Hepatocyte (in vitro differentiated cells): Measurements from ENCODE around the gene COPE. TPM values are rescaled to one million over a fixed set of nuclear protein-coding genes. Genes with fewer than 3 reads are reported as not detected.

Source experiments
- DNase-seq: peaks from one replicate; pipeline ENCODE4 v3.0.0-alpha.2; 2016; ENCODE audit warnings: low spot score
- H2AFZ ChIP-seq: fragments of 200-600 bp; sonication (generic); 2 replicates; pipeline ENCODE4 v1.6.0; 2016; ENCODE audit warnings: antibody characterized with exemption, mild to moderate bottlenecking
- H3K27ac ChIP-seq: fragments of 200-600 bp; sonication (generic); 2 replicates; pipeline ENCODE4 v1.5.1; 2016; ENCODE audit warnings: mild to moderate bottlenecking
- H3K27me3 ChIP-seq: fragments of 200-600 bp; sonication (generic); 2 replicates; pipeline ENCODE4 v1.6.1; 2016
- H3K36me3 ChIP-seq: fragments of 200-600 bp; sonication (generic); replicated peaks from 2 replicates; pipeline ENCODE4 v1.5.1; 2016; ENCODE audit warnings: low read depth; ENCODE audit not compliant: insufficient read depth
- H3K4me1 ChIP-seq: fragments of 200-600 bp; sonication (generic); 2 replicates; pipeline ENCODE4 v1.5.1; 2016; ENCODE audit warnings: mild to moderate bottlenecking, moderate library complexity; ENCODE audit not compliant: insufficient read depth
- H3K4me2 ChIP-seq: fragments of 200-600 bp; sonication (generic); 2 replicates; pipeline ENCODE4 v1.6.0; 2016
- H3K4me3 ChIP-seq: fragments of 200-600 bp; sonication (generic); 2 replicates; pipeline ENCODE4 v1.5.1; 2016; ENCODE audit warnings: mild to moderate bottlenecking
- H3K79me2 ChIP-seq: fragments of 200-600 bp; sonication (generic); 2 replicates; pipeline ENCODE4 v1.6.0; 2017; ENCODE audit warnings: mild to moderate bottlenecking
- H3K9me2 ChIP-seq: fragments of 200-600 bp; sonication (generic); replicated peaks from 2 replicates; pipeline ENCODE4 v1.6.0; 2017; ENCODE audit warnings: mild to moderate bottlenecking; ENCODE audit not compliant: insufficient read depth
- H3K9me3 ChIP-seq: fragments of 200-600 bp; sonication (generic); 2 replicates; pipeline ENCODE4 v1.5.1; 2016; ENCODE audit warnings: low read depth, mild to moderate bottlenecking
- H4K20me1 ChIP-seq: fragments of 200-600 bp; sonication (generic); 2 replicates; pipeline ENCODE4 v1.6.0; 2016; ENCODE audit warnings: mild to moderate bottlenecking; ENCODE audit not compliant: insufficient read depth, poor library complexity, severe bottlenecking
- CTCF ChIP-seq: fragments of 200-600 bp; sonication (generic); IDR thresholded peaks from 2 replicates; pipeline ENCODE4 v1.5.1; 2016; ENCODE audit warnings: antibody characterized with exemption, mild to moderate bottlenecking; ENCODE audit not compliant: poor library complexity
- EZH2 ChIP-seq: fragments of 200-600 bp; sonication (generic); IDR thresholded peaks from 2 replicates; pipeline ENCODE4 v1.6.1; 2016; ENCODE audit warnings: antibody characterized with exemption, mild to moderate bottlenecking, borderline replicate concordance
- EZH2phosphoT487 ChIP-seq: fragments of 200-600 bp; sonication (generic); IDR thresholded peaks from one replicate; pipeline ENCODE4 v1.6.1; 2018; ENCODE audit warnings: antibody characterized with exemption, mild to moderate bottlenecking, low read depth, moderate library complexity; ENCODE audit not compliant: unreplicated experiment, severe bottlenecking
- WGBS: methylation state at CpG from one replicate; pipeline ENCODE4 v1.1.6; 2016; ENCODE audit warnings: low lambda C conversion rate; ENCODE audit errors: missing lambda C conversion rate; 5-methylcytosine and 5-hydroxymethylcytosine counted together
- polyA plus RNA-seq: library from polyadenylated mRNA; unstranded; fragments of >200 nt; fragmentation: Nextera tagmentation; extraction: Ambion mirVana; gene quantifications from 2 replicates; pipeline ENCODE4 v1.2.1, GENCODE V29; 2016
- total RNA-seq: library from RNA; depleted of rRNA; stranded (reverse); fragments of >200 nt; gene quantifications from 2 replicates; pipeline ENCODE4 v1.2.3, GENCODE V29; 2014

The COPE gene
- total and polyA plus RNA-seq, 2 experiments from 2014 or later: 228 to 397 TPM

- TF ChIP-seq EZH2 (no peak), CTCF (no peak)
- Histone ChIP-seq H2AFZ (no peak overlapping the region), H3K9me3 (no peaks in the 10 kb centered on the region), H3K27me3 (peaks cover 7% of the 10 kb centered on the region), H3K4me1 (no peaks in the 10 kb centered on the region), H3K27ac (no peak overlapping the region), H3K79me2 (no peaks in the 10 kb centered on the region), H4K20me1 (no peaks in the 10 kb centered on the region), H3K36me3 (no peaks in the 10 kb centered on the region), H3K4me3 (no peak overlapping the region), H3K9me2 (no peaks in the 10 kb centered on the region), H3K4me2 (no peak overlapping the region)
- whole genome bisulfite sequencing: 94% methylated on average over 9 of the region's 9 CpGs
- DNase-seq: no peak
These were observed 44.9 kb upstream of the COPE start for GRCh38 chr19:18964121-18964520.

GRCh38 chr19:18961767-18962620, 42.8 kb upstream of the COPE start:
- no peak overlapping the region for H2AFZ ChIP-seq
- peak; percentile 46 for DNase-seq
- H3K9me2 ChIP-seq: no peaks in the 10 kb centered on the region
- 42% methylated on average over 15 of the region's 26 CpGs for WGBS
- no peaks in the 10 kb centered on the region for H4K20me1 ChIP-seq
- TF ChIP-seq EZH2phosphoT487 (no peak), EZH2 (no peak), CTCF (no peak)
- no peaks in the 10 kb centered on the region for H3K4me1 ChIP-seq
- H3K9me3 ChIP-seq: no peaks in the 10 kb centered on the region
- H3K4me2 ChIP-seq: no peak overlapping the region
- no peak overlapping the region for H3K4me3 ChIP-seq
- no peaks in the 10 kb centered on the region for H3K79me2 ChIP-seq
- peaks cover 7% of the 10 kb centered on the region for H3K27me3 ChIP-seq
- H3K27ac ChIP-seq: no peak overlapping the region
- no peaks in the 10 kb centered on the region for H3K36me3 ChIP-seq

- no peak overlapping the region for H2AFZ ChIP-seq
- H3K27ac ChIP-seq: no peak overlapping the region
- H3K36me3 ChIP-seq: no peaks in the 10 kb centered on the region
- DNase-seq: no peak
- peaks cover 7% of the 10 kb centered on the region for H3K27me3 ChIP-seq
- H3K4me3 ChIP-seq: no peak overlapping the region
- H3K79me2 ChIP-seq: no peaks in the 10 kb centered on the region
- TF ChIP-seq CTCF: no peak
- TF ChIP-seq EZH2phosphoT487: no peak
- TF ChIP-seq EZH2: no peak
- H3K9me3 ChIP-seq: no peaks in the 10 kb centered on the region
- H3K4me2 ChIP-seq: no peak overlapping the region
- no peaks in the 10 kb centered on the region for H4K20me1 ChIP-seq
- no peaks in the 10 kb centered on the region for H3K4me1 ChIP-seq
- 81% methylated on average over 4 of the region's 4 CpGs for whole genome bisulfite sequencing
- no peaks in the 10 kb centered on the region for H3K9me2 ChIP-seq
These were observed 41.2 kb upstream of the COPE start for GRCh38 chr19:18960370-18960769.
